M059J (cell line): Measurements from ENCODE around the gene PPP1R37. TPM values are rescaled to one million over a fixed set of nuclear protein-coding genes. Genes with fewer than 3 reads are reported as not detected.

Experiments
- DNase-seq: peaks from one replicate; pipeline ENCODE4 v3.0.0-alpha.2; 2012; ENCODE audit warnings: low read depth
- total RNA-seq: library from RNA; depleted of rRNA; stranded (reverse); fragments of >200 nt; shearing (Covaris generic); gene quantifications from 2 replicates; pipeline ENCODE4 v1.2.3, GENCODE V29; 2014; rRNA removed

Gene PPP1R37
- total RNA-seq, 1 experiment from 2014 or later, result 44.8 TPM

- no peak for DNase-seq
These were observed 98.4 kb downstream of the PPP1R37 start for GRCh38 chr19:45191375-45191774.

GRCh38 chr19:45195764-45196163 lies 102.8 kb downstream of the PPP1R37 start:
- DNase-seq, result peak; percentile 15

Other genes with a start within 250 kb of the PPP1R37 start
- gene NECTIN2, start 246.9 kb upstream of the PPP1R37 start, total RNA-seq, result 136 and 161 TPM in 2 replicates
- gene TOMM40, start 201.9 kb upstream of the PPP1R37 start, total RNA-seq, result 100 and 113 TPM in 2 replicates
- gene APOE, start 187.4 kb upstream of the PPP1R37 start, total RNA-seq, result 1.6 and 3.5 TPM in 2 replicates
- 1.4 and 5.4 TPM in 2 replicates for gene APOC1, start 178.6 kb upstream of the PPP1R37 start, total RNA-seq
- not detected in 2 replicates for gene APOC4, start 150.9 kb upstream of the PPP1R37 start, total RNA-seq
- gene APOC2, start 147.1 kb upstream of the PPP1R37 start, total RNA-seq, result not detected in 2 replicates
- gene CLPTM1, start 137.8 kb upstream of the PPP1R37 start, total RNA-seq, result 47.6 and 70.6 TPM in 2 replicates
- 3.3 and 4.9 TPM in 2 replicates for gene RELB, start 91.7 kb upstream of the PPP1R37 start, total RNA-seq
- 18.6 and 64.6 TPM in 2 replicates for gene CLASRP, start 54.1 kb upstream of the PPP1R37 start, total RNA-seq
- gene ZNF296, start 16.7 kb upstream of the PPP1R37 start, total RNA-seq, result not detected in 2 replicates
- 44.2 and 67.2 TPM in 2 replicates for gene GEMIN7, start 13.9 kb upstream of the PPP1R37 start, total RNA-seq
- not detected in 2 replicates for gene NKPD1, start 67.8 kb downstream of the PPP1R37 start, total RNA-seq
- gene TRAPPC6A, start 85.1 kb downstream of the PPP1R37 start, total RNA-seq, result 6.2 and 8.2 TPM in 2 replicates
- 2.7 and 7.3 TPM in 2 replicates for gene BLOC1S3, start 85.6 kb downstream of the PPP1R37 start, total RNA-seq
- gene EXOC3L2, start 152.2 kb downstream of the PPP1R37 start, total RNA-seq, result not detected in 2 replicates
- gene MARK4, start 158.1 kb downstream of the PPP1R37 start, total RNA-seq, result 7.1 and 11.0 TPM in 2 replicates
- gene CKM, start 229.7 kb downstream of the PPP1R37 start, total RNA-seq, result not detected in 2 replicates
- gene KLC3, start 247.6 kb downstream of the PPP1R37 start, total RNA-seq, result 0.42 and 2.4 TPM in 2 replicates